ENCODE results near the gene KCNK15.

Gene KCNK15

DNA sequence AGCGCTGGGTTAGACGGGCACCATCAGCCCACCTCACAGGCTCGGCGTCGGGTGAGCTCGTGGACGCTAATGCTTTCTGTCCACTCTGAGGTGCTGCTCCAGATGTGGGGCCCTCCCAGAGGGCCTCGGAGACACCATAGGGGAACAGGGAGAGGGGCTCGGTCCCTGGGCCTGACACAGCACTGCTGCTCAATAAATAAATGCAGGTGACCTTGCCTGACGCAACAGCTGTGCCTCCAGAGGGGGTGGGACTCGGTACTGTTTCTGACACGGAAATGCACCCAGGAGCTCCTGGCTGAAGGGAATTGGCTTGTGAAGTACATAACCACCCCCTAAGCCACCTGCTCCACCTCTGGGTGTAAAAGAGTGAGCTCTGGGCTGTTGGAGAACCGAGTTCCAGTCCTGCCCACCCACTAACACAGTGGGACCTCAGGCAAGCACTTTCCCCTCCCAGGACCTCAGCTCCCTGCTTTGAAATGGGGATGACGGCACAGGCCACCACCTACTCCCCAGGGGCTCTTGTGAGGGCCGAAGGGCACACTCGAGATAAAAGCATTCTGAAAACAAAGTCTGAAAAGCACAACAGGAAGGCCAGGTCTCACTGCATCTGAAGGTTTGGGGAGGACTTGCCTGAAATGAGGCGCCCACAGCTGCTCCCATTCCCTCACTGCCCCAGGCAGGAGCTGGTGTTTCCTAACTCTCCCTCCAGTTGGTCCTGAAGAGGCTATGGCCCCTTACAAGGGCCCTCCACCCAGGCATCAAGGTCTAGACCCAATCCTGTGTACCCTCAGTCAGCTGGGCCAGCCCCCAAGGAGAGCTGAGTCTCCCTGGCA, 6.7 kb downstream of the KCNK15 start:
- H3K27me3 ChIP-seq (replicated peaks; ENCODE audit: insufficient read depth, low read length), result peaks cover 77% of the 10 kb centered on the region
- no peaks in the 10 kb centered on the region for H3F3A ChIP-seq (ENCODE audit: insufficient read depth, low read length)
- TF ChIP-seq, protein P1, sequence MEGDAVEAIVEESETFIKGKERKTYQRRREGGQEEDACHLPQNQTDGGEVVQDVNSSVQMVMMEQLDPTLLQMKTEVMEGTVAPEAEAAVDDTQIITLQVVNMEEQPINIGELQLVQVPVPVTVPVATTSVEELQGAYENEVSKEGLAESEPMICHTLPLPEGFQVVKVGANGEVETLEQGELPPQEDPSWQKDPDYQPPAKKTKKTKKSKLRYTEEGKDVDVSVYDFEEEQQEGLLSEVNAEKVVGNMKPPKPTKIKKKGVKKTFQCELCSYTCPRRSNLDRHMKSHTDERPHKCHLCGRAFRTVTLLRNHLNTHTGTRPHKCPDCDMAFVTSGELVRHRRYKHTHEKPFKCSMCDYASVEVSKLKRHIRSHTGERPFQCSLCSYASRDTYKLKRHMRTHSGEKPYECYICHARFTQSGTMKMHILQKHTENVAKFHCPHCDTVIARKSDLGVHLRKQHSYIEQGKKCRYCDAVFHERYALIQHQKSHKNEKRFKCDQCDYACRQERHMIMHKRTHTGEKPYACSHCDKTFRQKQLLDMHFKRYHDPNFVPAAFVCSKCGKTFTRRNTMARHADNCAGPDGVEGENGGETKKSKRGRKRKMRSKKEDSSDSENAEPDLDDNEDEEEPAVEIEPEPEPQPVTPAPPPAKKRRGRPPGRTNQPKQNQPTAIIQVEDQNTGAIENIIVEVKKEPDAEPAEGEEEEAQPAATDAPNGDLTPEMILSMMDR (IDR thresholded peaks at IDR 0.05; ENCODE audit: low read length), result no peak
- TF ChIP-seq EZH2phosphoT487 (IDR thresholded peaks at IDR 0.05; ENCODE audit: low read length), result no peak
- TF ChIP-seq EZH2 (optimal IDR thresholded peaks at IDR 0.05; ENCODE audit: low read depth, low read length), result no peak
- H3K79me2 ChIP-seq (ENCODE audit: low read length), result no peaks in the 10 kb centered on the region
- H3K9ac ChIP-seq (ENCODE audit: low read length), result no peak overlapping the region
- no peak overlapping the region for H3K27ac ChIP-seq (ENCODE audit: low read length)
- H4K20me1 ChIP-seq (ENCODE audit: insufficient read depth, low read length), result no peaks in the 10 kb centered on the region
- H2AFZ ChIP-seq (ENCODE audit: low read length), result no peak overlapping the region
- H3K4me3 ChIP-seq (ENCODE audit: low read length), result no peak overlapping the region
- no peak for DNase-seq
- no peaks in the 10 kb centered on the region for H3K4me1 ChIP-seq (ENCODE audit: low read length)
- no peaks in the 10 kb centered on the region for H3K36me3 ChIP-seq (replicated peaks; ENCODE audit: insufficient read depth, low read length)
- no peak overlapping the region for H3K4me2 ChIP-seq (ENCODE audit: low read depth, low read length)
- H3K9me3 ChIP-seq (replicated peaks; ENCODE audit: insufficient read depth, low read length), result no peaks in the 10 kb centered on the region
- no peaks in the 10 kb centered on the region for H3K9me2 ChIP-seq (replicated peaks; ENCODE audit: insufficient read depth, low read length)

DNA sequence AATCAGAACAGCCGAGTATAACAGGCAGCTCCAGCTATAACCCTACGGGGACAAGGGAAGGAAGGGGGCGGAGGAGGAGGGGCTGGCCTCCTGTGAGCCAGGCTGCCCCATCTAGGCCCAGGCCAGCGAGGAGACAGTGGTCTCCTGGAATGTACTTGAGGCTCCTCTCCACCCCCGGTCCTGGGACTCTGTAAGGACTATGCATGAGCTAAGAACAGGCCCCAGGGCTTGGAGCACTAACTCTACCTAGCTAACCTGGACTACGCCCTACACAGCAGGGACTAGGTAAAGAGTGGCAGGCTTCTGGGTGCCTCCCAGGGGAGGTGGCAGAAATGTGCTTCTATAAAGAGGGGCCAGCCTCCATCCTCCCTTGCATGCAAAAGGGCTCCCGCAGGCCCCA, 8.9 kb downstream of the KCNK15 start:
- H3K9ac ChIP-seq (ENCODE audit: low read length), result no peak overlapping the region
- no peak overlapping the region for H2AFZ ChIP-seq (ENCODE audit: low read length)
- no peaks in the 10 kb centered on the region for H3K9me2 ChIP-seq (replicated peaks; ENCODE audit: insufficient read depth, low read length)
- TF ChIP-seq EZH2 (optimal IDR thresholded peaks at IDR 0.05; ENCODE audit: low read depth, low read length), result no peak
- TF ChIP-seq, protein P1 (IDR thresholded peaks at IDR 0.05; ENCODE audit: low read length), result no peak
- TF ChIP-seq EZH2phosphoT487 (IDR thresholded peaks at IDR 0.05; ENCODE audit: low read length), result no peak
- no peak overlapping the region for H3K4me3 ChIP-seq (ENCODE audit: low read length)
- H3F3A ChIP-seq (ENCODE audit: insufficient read depth, low read length), result no peaks in the 10 kb centered on the region
- no peaks in the 10 kb centered on the region for H3K4me1 ChIP-seq (ENCODE audit: low read length)
- peaks cover 84% of the 10 kb centered on the region for H3K27me3 ChIP-seq (replicated peaks; ENCODE audit: insufficient read depth, low read length)
- H3K36me3 ChIP-seq (replicated peaks; ENCODE audit: insufficient read depth, low read length), result no peaks in the 10 kb centered on the region
- no peaks in the 10 kb centered on the region for H4K20me1 ChIP-seq (ENCODE audit: insufficient read depth, low read length)
- no peak for DNase-seq
- no peak overlapping the region for H3K27ac ChIP-seq (ENCODE audit: low read length)
- no peaks in the 10 kb centered on the region for H3K79me2 ChIP-seq (ENCODE audit: low read length)
- H3K4me2 ChIP-seq (ENCODE audit: low read depth, low read length), result no peak overlapping the region
- H3K9me3 ChIP-seq (replicated peaks; ENCODE audit: insufficient read depth, low read length), result no peaks in the 10 kb centered on the region

DNA sequence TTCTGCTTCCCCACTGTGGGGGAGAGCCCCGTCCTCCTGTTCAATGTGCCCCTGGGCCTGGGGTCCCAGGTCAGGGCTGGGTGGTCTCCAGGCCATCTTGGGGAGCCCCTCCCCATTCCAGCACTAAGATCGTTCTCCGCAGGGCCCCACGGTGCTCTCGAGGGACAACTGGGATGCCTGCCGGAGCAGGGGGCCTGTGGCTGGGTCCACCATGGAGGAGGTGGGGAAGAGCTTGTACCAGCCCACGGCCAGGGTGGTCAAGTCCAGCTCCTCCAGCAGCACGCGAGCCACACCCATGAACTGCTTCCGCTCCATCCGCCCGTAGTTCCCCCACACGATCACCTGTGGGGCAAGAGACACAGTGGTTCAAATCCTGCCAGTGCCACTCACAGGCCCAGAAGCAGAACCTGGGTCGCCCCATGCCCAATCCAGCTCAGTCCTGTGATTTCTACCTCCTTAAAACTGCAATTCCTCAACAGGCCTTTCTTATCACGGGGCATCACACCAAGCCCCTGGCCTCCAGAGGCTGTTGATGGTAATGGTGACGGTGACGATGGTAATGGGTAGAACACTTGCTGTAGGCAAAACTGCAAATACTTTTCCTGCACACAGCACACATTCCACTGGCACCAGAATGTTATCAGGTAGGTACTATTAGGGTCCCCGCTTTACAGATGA, 10.5 kb downstream of the KCNK15 start:
- no peaks in the 10 kb centered on the region for H3K9me3 ChIP-seq (replicated peaks; ENCODE audit: insufficient read depth, low read length)
- H4K20me1 ChIP-seq (ENCODE audit: insufficient read depth, low read length), result no peaks in the 10 kb centered on the region
- H2AFZ ChIP-seq (ENCODE audit: low read length), result no peak overlapping the region
- H3K4me1 ChIP-seq (ENCODE audit: low read length), result no peaks in the 10 kb centered on the region
- no peak overlapping the region for H3K9ac ChIP-seq (ENCODE audit: low read length)
- no peaks in the 10 kb centered on the region for H3K36me3 ChIP-seq (replicated peaks; ENCODE audit: insufficient read depth, low read length)
- no peak for TF ChIP-seq EZH2phosphoT487 (IDR thresholded peaks at IDR 0.05; ENCODE audit: low read length)
- no peak for TF ChIP-seq EZH2 (optimal IDR thresholded peaks at IDR 0.05; ENCODE audit: low read depth, low read length)
- TF ChIP-seq, protein P1 (IDR thresholded peaks at IDR 0.05; ENCODE audit: low read length), result no peak
- H3F3A ChIP-seq (ENCODE audit: insufficient read depth, low read length), result no peaks in the 10 kb centered on the region
- H3K4me2 ChIP-seq (ENCODE audit: low read depth, low read length), result no peak overlapping the region
- no peaks in the 10 kb centered on the region for H3K9me2 ChIP-seq (replicated peaks; ENCODE audit: insufficient read depth, low read length)
- no peak overlapping the region for H3K27ac ChIP-seq (ENCODE audit: low read length)
- H3K79me2 ChIP-seq (ENCODE audit: low read length), result no peaks in the 10 kb centered on the region
- no peak for DNase-seq
- H3K4me3 ChIP-seq (ENCODE audit: low read length), result no peak overlapping the region
- H3K27me3 ChIP-seq (replicated peaks; ENCODE audit: insufficient read depth, low read length), result peaks cover 88% of the 10 kb centered on the region

Data from MM.1S (cell line).